Measurements from ENCODE around the gene CGN. TPM values are rescaled to one million over a fixed set of nuclear protein-coding genes. Genes with fewer than 3 reads are reported as not detected.
A peak's percentile ranks its signal among the peaks of the same experiment; 100 is the strongest.

The CGN gene
- total and polyA plus RNA-seq, 2 experiments from 2014 or later: 11.8 to 37.0 TPM

GRCh38 chr1:151502035-151502700, 9.0 kb upstream of the CGN start (continued):
- TF ChIP-seq, protein P1, sequence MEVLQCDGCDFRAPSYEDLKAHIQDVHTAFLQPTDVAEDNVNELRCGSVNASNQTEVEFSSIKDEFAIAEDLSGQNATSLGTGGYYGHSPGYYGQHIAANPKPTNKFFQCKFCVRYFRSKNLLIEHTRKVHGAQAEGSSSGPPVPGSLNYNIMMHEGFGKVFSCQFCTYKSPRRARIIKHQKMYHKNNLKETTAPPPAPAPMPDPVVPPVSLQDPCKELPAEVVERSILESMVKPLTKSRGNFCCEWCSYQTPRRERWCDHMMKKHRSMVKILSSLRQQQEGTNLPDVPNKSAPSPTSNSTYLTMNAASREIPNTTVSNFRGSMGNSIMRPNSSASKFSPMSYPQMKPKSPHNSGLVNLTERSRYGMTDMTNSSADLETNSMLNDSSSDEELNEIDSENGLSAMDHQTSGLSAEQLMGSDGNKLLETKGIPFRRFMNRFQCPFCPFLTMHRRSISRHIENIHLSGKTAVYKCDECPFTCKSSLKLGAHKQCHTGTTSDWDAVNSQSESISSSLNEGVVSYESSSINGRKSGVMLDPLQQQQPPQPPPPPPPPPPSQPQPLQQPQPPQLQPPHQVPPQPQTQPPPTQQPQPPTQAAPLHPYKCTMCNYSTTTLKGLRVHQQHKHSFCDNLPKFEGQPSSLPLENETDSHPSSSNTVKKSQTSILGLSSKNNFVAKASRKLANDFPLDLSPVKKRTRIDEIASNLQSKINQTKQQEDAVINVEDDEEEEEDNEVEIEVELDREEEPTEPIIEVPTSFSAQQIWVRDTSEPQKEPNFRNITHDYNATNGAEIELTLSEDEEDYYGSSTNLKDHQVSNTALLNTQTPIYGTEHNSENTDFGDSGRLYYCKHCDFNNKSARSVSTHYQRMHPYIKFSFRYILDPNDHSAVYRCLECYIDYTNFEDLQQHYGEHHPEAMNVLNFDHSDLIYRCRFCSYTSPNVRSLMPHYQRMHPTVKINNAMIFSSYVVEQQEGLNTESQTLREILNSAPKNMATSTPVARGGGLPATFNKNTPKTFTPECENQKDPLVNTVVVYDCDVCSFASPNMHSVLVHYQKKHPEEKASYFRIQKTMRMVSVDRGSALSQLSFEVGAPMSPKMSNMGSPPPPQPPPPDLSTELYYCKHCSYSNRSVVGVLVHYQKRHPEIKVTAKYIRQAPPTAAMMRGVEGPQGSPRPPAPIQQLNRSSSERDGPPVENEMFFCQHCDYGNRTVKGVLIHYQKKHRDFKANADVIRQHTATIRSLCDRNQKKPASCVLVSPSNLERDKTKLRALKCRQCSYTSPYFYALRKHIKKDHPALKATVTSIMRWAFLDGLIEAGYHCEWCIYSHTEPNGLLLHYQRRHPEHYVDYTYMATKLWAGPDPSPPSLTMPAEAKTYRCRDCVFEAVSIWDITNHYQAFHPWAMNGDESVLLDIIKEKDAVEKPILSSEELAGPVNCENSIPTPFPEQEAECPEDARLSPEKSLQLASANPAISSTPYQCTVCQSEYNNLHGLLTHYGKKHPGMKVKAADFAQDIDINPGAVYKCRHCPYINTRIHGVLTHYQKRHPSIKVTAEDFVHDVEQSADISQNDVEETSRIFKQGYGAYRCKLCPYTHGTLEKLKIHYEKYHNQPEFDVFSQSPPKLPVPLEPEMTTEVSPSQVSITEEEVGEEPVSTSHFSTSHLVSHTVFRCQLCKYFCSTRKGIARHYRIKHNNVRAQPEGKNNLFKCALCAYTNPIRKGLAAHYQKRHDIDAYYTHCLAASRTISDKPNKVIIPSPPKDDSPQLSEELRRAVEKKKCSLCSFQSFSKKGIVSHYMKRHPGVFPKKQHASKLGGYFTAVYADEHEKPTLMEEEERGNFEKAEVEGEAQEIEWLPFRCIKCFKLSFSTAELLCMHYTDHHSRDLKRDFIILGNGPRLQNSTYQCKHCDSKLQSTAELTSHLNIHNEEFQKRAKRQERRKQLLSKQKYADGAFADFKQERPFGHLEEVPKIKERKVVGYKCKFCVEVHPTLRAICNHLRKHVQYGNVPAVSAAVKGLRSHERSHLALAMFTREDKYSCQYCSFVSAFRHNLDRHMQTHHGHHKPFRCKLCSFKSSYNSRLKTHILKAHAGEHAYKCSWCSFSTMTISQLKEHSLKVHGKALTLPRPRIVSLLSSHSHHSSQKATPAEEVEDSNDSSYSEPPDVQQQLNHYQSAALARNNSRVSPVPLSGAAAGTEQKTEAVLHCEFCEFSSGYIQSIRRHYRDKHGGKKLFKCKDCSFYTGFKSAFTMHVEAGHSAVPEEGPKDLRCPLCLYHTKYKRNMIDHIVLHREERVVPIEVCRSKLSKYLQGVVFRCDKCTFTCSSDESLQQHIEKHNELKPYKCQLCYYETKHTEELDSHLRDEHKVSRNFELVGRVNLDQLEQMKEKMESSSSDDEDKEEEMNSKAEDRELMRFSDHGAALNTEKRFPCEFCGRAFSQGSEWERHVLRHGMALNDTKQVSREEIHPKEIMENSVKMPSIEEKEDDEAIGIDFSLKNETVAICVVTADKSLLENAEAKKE (CRISPR knock-in tag; IDR thresholded peaks at IDR 0.05): no peak
- no peak for TF ChIP-seq STAT1 (IDR thresholded peaks at IDR 0.05; ENCODE audit: unreplicated experiment)

- no peak overlapping the region for H3K4me2 ChIP-seq
Observed at GRCh38 chr1:151502859-151503780, 8.1 kb upstream of the CGN start.

More at GRCh38 chr1:151502859-151503780, 8.1 kb upstream of the CGN start:
- H3K27ac Mint-ChIP-seq: peak overlapping the region; percentile 1; the same call in 1 of the 2 replicates
- H3K9me3 Mint-ChIP-seq: no peaks in the 10 kb centered on the region
- H3K4me1 ChIP-seq (ENCODE audit: insufficient read depth): no peaks in the 10 kb centered on the region
- peaks cover 4% of the 10 kb centered on the region for H3K27me3 Mint-ChIP-seq (ENCODE audit: insufficient read depth, low read depth, poor library complexity)
- TF ChIP-seq, protein P1 (CRISPR knock-in tag; IDR thresholded peaks at IDR 0.05): no peak
- TF ChIP-seq NANOG (IDR thresholded peaks at IDR 0.05; ENCODE audit: borderline replicate concordance) (no peak), JUNB (IDR thresholded peaks at IDR 0.05; ENCODE audit: unreplicated experiment) (no peak)
- TF ChIP-seq, protein P2, sequence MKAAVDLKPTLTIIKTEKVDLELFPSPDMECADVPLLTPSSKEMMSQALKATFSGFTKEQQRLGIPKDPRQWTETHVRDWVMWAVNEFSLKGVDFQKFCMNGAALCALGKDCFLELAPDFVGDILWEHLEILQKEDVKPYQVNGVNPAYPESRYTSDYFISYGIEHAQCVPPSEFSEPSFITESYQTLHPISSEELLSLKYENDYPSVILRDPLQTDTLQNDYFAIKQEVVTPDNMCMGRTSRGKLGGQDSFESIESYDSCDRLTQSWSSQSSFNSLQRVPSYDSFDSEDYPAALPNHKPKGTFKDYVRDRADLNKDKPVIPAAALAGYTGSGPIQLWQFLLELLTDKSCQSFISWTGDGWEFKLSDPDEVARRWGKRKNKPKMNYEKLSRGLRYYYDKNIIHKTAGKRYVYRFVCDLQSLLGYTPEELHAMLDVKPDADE (IDR thresholded peaks at IDR 0.05): no peak
- no peaks in the 10 kb centered on the region for H3K36me3 Mint-ChIP-seq (ENCODE audit: low read depth)
- peak overlapping the region; percentile 56; the same call in 1 of the 2 replicates for H2AFZ ChIP-seq
- H3K36me3 ChIP-seq (ENCODE audit: insufficient read depth): no peaks in the 10 kb centered on the region
- no peaks in the 10 kb centered on the region for H4K20me1 ChIP-seq (replicated peaks; ENCODE audit: insufficient read depth)
- 0 out of 3 replicates have a peak, but pooled peaks cover 2% of the 10 kb centered on the region for H3K4me1 Mint-ChIP-seq
- no peaks in the 10 kb centered on the region for H3K9me2 ChIP-seq (ENCODE audit: insufficient read depth)
- no peaks in the 10 kb centered on the region for H3K79me2 ChIP-seq (replicated peaks; ENCODE audit: insufficient read depth)
- H3K4me3 Mint-ChIP-seq: no peak overlapping the region
- no peaks in the 10 kb centered on the region for H3K27me3 ChIP-seq (ENCODE audit: insufficient read depth)
- no peak overlapping the region for H3K27ac ChIP-seq (ENCODE audit: low read depth)
- ATAC-seq: no peak
- H3F3A ChIP-seq (replicated peaks; ENCODE audit: low read depth): no peaks in the 10 kb centered on the region
- H3K4me3 ChIP-seq: no peak overlapping the region
- DNase-seq (ENCODE audit: low spot score): no peak

Data from GM23338 (cell line).